ENCODE measurements around the gene ZIC1. TPM values are rescaled to one million over a fixed set of nuclear protein-coding genes. Genes with fewer than 3 reads are reported as not detected.

ZIC1 gene
- total RNA-seq, 1 donor from 2014 or later: not detected

GRCh38 chr3:147410116-147410525 lies 956 bp downstream of the ZIC1 start:
- Histone ChIP-seq H3K27me3 (ENCODE audit: control insufficient read depth, insufficient read depth, low read length) (peaks cover 94% of the 10 kb centered on the region), H3K4me3 (ENCODE audit: low read depth, low read length) (no peak overlapping the region)
- no peak for DNase-seq (ENCODE audit: low read depth)

GRCh38 chr3:147410526-147411237 lies 1.5 kb downstream of the ZIC1 start:
- DNase-seq (ENCODE audit: low read depth): no peak
- Histone ChIP-seq H3K36me3 (ENCODE audit: control insufficient read depth, insufficient read depth, low read length) (no peaks in the 10 kb centered on the region), H3K27me3 (ENCODE audit: control insufficient read depth, insufficient read depth, low read length) (peaks cover 93% of the 10 kb centered on the region), H3K4me3 (ENCODE audit: low read depth, low read length) (no peak overlapping the region)
- no peak for TF ChIP-seq CTCF (IDR thresholded peaks at IDR 0.05; ENCODE audit: insufficient read depth, low read length, poor library complexity, severe bottlenecking)

More at GRCh38 chr3:147410116-147410525, 956 bp downstream of the ZIC1 start:
- no peaks in the 10 kb centered on the region for H3K36me3 ChIP-seq (ENCODE audit: control insufficient read depth, insufficient read depth, low read length)
- TF ChIP-seq CTCF (IDR thresholded peaks at IDR 0.05; ENCODE audit: insufficient read depth, low read length, poor library complexity, severe bottlenecking): no peak

- no peak for DNase-seq (ENCODE audit: low read depth)
- no peaks in the 10 kb centered on the region for H3K36me3 ChIP-seq (ENCODE audit: control insufficient read depth, insufficient read depth, low read length)
- no peak for TF ChIP-seq CTCF (IDR thresholded peaks at IDR 0.05; ENCODE audit: insufficient read depth, low read length, poor library complexity, severe bottlenecking)
- H3K27me3 ChIP-seq (ENCODE audit: control insufficient read depth, insufficient read depth, low read length): peaks cover 86% of the 10 kb centered on the region
- H3K4me3 ChIP-seq (ENCODE audit: low read depth, low read length): no peak overlapping the region
Measured at GRCh38 chr3:147411238-147411814, 2.2 kb downstream of the ZIC1 start.

- no peaks in the 10 kb centered on the region for H3K36me3 ChIP-seq (ENCODE audit: control insufficient read depth, insufficient read depth, low read length)
- no peak for DNase-seq (ENCODE audit: low read depth)
- peaks cover 81% of the 10 kb centered on the region for H3K27me3 ChIP-seq (ENCODE audit: control insufficient read depth, insufficient read depth, low read length)
- no peak for TF ChIP-seq CTCF (IDR thresholded peaks at IDR 0.05; ENCODE audit: insufficient read depth, low read length, poor library complexity, severe bottlenecking)
- no peak overlapping the region for H3K4me3 ChIP-seq (ENCODE audit: low read depth, low read length)
Measured at GRCh38 chr3:147411815-147412241, 2.7 kb downstream of the ZIC1 start.

- Histone ChIP-seq H3K36me3 (ENCODE audit: control insufficient read depth, insufficient read depth, low read length) (no peaks in the 10 kb centered on the region), H3K4me3 (ENCODE audit: low read depth, low read length) (no peak overlapping the region), H3K27me3 (ENCODE audit: control insufficient read depth, insufficient read depth, low read length) (peaks cover 76% of the 10 kb centered on the region)
- no peak for TF ChIP-seq CTCF (IDR thresholded peaks at IDR 0.05; ENCODE audit: insufficient read depth, low read length, poor library complexity, severe bottlenecking)
- no peak for DNase-seq (ENCODE audit: low read depth)
Measured at GRCh38 chr3:147412261-147412916, 3.2 kb downstream of the ZIC1 start.

All from kidney epithelial cell (primary cell).